Measurements from ENCODE around the gene NACAD. TPM values are rescaled to one million over a fixed set of nuclear protein-coding genes. Genes with fewer than 3 reads are reported as not detected.
"Not testable (repeated sequence)": the region's sequence is repeated elsewhere in the genome, so short reads cannot be mapped to it uniquely, and the experiment has no call there.

The NACAD gene
- total RNA-seq, 1 experiment from 2014 or later, result 5.5 TPM

DNA sequence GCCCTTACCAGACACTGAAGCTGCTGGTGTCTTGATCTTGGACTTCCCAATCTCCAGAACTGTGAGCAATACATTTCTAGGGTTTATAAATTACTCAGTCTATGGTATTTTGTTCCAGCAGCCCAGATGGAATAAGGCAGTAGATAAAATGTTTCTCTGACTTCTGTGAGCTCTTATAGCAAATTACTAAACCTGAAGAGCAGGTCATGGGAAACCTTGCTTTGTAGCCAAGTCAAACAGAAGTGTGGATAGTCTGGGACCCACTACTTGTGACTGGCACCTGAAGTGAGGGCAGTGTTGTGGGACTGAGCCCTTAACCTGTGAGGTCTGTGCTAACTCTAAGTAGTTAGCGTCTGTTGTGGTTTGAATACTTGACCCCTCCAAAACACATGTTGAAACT lies 27.3 kb upstream of the NACAD start:
- no peak for ATAC-seq
- POLR2A ChIA-PET, result no interaction called here
- CTCF ChIA-PET, result no interaction called here
- Mint-ChIP-seq H3K4me3 (no peak overlapping the region), H3K9me3 (no peaks in the 10 kb centered on the region), H3K27ac (no peak overlapping the region), H3K4me1 (peaks cover 4% of the 10 kb centered on the region), H3K27me3 (ENCODE audit: low read depth) (peaks cover 21% of the 10 kb centered on the region), H3K36me3 (no peaks in the 10 kb centered on the region; the same call in 1 of the 2 replicates)
- no peak for TF ChIP-seq ZNF532 (CRISPR knock-in tag; IDR thresholded peaks at IDR 0.05; ENCODE audit: borderline replicate concordance)
- DNase-seq (ENCODE audit: low spot score), result no peak

DNA sequence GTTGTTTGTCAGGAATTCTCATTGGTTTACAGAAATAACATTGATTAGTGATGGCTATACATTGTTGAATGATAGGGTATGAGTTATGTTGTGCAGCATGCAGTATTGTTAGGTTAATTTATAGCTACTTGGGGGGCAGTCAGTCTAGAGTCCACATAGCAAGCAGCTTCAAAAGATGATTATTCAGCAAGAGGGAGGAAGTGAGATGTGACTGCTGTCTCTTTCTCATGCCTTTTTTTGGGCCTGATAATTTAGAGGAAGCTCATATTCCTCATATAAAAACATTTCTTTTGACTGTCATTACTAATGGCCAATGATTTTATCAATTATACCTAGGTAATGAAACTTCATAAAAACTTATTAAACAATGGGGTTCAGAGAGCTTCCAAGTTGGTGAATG lies 26.2 kb upstream of the NACAD start:
- Mint-ChIP-seq H3K4me3 (no peak overlapping the region), H3K9me3 (no peaks in the 10 kb centered on the region), H3K27ac (no peak overlapping the region), H3K27me3 (ENCODE audit: low read depth) (peaks cover 21% of the 10 kb centered on the region), H3K36me3 (no peaks in the 10 kb centered on the region; the same call in none of the 2 replicates), H3K4me1 (peaks cover 11% of the 10 kb centered on the region)
- ChIA-PET POLR2A (no interaction called here), CTCF (interaction anchor here (0.7 to 1.3 kb wide), 3 partner anchors 21 to 874 kb away, joined by 3 to 5 read pairs (median 4); no protein-coding TSS in a partner anchor)
- TF ChIP-seq, protein P1, sequence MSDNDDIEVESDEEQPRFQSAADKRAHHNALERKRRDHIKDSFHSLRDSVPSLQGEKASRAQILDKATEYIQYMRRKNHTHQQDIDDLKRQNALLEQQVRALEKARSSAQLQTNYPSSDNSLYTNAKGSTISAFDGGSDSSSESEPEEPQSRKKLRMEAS (CRISPR knock-in tag; IDR thresholded peaks at IDR 0.05), result no peak
- TF ChIP-seq ZNF416 (CRISPR knock-in tag; IDR thresholded peaks at IDR 0.05) (no peak), IRF2 (CRISPR knock-in tag; IDR thresholded peaks at IDR 0.05; ENCODE audit: borderline replicate concordance, low read depth) (no peak), ETV6 (CRISPR knock-in tag; IDR thresholded peaks at IDR 0.05) (no peak)
- TF ChIP-seq, protein P2, sequence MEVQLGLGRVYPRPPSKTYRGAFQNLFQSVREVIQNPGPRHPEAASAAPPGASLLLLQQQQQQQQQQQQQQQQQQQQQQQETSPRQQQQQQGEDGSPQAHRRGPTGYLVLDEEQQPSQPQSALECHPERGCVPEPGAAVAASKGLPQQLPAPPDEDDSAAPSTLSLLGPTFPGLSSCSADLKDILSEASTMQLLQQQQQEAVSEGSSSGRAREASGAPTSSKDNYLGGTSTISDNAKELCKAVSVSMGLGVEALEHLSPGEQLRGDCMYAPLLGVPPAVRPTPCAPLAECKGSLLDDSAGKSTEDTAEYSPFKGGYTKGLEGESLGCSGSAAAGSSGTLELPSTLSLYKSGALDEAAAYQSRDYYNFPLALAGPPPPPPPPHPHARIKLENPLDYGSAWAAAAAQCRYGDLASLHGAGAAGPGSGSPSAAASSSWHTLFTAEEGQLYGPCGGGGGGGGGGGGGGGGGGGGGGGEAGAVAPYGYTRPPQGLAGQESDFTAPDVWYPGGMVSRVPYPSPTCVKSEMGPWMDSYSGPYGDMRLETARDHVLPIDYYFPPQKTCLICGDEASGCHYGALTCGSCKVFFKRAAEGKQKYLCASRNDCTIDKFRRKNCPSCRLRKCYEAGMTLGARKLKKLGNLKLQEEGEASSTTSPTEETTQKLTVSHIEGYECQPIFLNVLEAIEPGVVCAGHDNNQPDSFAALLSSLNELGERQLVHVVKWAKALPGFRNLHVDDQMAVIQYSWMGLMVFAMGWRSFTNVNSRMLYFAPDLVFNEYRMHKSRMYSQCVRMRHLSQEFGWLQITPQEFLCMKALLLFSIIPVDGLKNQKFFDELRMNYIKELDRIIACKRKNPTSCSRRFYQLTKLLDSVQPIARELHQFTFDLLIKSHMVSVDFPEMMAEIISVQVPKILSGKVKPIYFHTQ (CRISPR knock-in tag; IDR thresholded peaks at IDR 0.05), result no peak
- DNase-seq (ENCODE audit: low spot score) (no peak), ATAC-seq (no peak)

DNA sequence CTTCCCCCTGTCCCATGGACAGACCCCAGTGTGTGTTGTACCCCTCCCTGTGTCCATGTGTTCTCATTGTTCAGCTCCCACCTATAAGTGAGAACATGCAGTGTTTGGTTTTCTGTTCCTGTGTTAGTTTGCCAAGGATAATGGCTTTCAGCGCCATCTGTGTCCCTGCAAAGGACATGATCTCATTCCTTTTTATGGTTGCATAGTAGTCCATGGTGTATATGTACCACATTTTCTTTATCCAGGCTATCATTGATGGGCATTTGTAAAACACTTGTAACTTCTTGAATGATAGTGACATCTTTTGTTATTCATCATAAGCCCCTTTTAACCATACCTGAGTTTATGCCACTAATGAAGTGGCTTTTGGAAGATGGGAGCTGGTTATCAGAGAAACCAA lies 25.5 kb upstream of the NACAD start:
- POLR2A ChIA-PET; DNase-seq (ENCODE audit: low spot score); H3K4me3 Mint-ChIP-seq; H3K27ac Mint-ChIP-seq; H3K36me3 Mint-ChIP-seq; H3K9me3 Mint-ChIP-seq; ATAC-seq: not testable (repeated sequence)
- Mint-ChIP-seq H3K4me1 (peaks cover 12% of the 10 kb centered on the region), H3K27me3 (ENCODE audit: low read depth) (peaks cover 21% of the 10 kb centered on the region)
- CTCF ChIA-PET, result interaction anchor here (0.9 to 1.3 kb wide), 2 partner anchors 22 to 141 kb away, joined by 4 to 5 read pairs; no protein-coding TSS in a partner anchor

GRCh38 chr7:45112648-45113047 lies 23.9 kb upstream of the NACAD start:
- Mint-ChIP-seq H3K9me3 (no peaks in the 10 kb centered on the region), H3K27me3 (ENCODE audit: low read depth) (peaks cover 21% of the 10 kb centered on the region), H3K36me3 (peaks cover 13% of the 10 kb centered on the region), H3K4me1 (peaks cover 12% of the 10 kb centered on the region), H3K4me3 (peak overlapping the region; percentile 99), H3K27ac (peak overlapping the region; percentile 92)
- CTCF ChIA-PET, result interaction anchor here (1.2 to 2.0 kb wide), 2 partner anchors 23 to 264 kb away, joined by 4 to 15 read pairs; no protein-coding TSS in a partner anchor
- DNase-seq (ENCODE audit: low spot score), result no peak
- POLR2A ChIA-PET, result interaction anchor here (1.4 to 2.2 kb wide), 2 partner anchors 24 to 111 kb away, joined by 5 to 7 read pairs; partner anchors contain the start of gene NACAD
- TF ChIP-seq, protein P3, sequence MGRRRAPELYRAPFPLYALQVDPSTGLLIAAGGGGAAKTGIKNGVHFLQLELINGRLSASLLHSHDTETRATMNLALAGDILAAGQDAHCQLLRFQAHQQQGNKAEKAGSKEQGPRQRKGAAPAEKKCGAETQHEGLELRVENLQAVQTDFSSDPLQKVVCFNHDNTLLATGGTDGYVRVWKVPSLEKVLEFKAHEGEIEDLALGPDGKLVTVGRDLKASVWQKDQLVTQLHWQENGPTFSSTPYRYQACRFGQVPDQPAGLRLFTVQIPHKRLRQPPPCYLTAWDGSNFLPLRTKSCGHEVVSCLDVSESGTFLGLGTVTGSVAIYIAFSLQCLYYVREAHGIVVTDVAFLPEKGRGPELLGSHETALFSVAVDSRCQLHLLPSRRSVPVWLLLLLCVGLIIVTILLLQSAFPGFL (CRISPR knock-in tag; IDR thresholded peaks at IDR 0.05; ENCODE audit: borderline replicate concordance), result no peak
- TF ChIP-seq NR2C2 (CRISPR knock-in tag; IDR thresholded peaks at IDR 0.05) (no peak), ZNF416 (CRISPR knock-in tag; IDR thresholded peaks at IDR 0.05) (no peak)
- TF ChIP-seq, protein P4, sequence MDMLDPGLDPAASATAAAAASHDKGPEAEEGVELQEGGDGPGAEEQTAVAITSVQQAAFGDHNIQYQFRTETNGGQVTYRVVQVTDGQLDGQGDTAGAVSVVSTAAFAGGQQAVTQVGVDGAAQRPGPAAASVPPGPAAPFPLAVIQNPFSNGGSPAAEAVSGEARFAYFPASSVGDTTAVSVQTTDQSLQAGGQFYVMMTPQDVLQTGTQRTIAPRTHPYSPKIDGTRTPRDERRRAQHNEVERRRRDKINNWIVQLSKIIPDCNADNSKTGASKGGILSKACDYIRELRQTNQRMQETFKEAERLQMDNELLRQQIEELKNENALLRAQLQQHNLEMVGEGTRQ (CRISPR knock-in tag; IDR thresholded peaks at IDR 0.05), result no peak
- no peak for ATAC-seq
